HG02870 (cell line): ENCODE results near the gene ANKRD13D.

Experiments
- ATAC-seq: cut with Tn5 transposase; IDR thresholded peaks from one replicate; pipeline ENCODE4 v1.9.1; 2021; ENCODE audit warnings: mild to moderate bottlenecking, moderate library complexity; ENCODE audit not compliant: unreplicated experiment

Gene ANKRD13D

DNA sequence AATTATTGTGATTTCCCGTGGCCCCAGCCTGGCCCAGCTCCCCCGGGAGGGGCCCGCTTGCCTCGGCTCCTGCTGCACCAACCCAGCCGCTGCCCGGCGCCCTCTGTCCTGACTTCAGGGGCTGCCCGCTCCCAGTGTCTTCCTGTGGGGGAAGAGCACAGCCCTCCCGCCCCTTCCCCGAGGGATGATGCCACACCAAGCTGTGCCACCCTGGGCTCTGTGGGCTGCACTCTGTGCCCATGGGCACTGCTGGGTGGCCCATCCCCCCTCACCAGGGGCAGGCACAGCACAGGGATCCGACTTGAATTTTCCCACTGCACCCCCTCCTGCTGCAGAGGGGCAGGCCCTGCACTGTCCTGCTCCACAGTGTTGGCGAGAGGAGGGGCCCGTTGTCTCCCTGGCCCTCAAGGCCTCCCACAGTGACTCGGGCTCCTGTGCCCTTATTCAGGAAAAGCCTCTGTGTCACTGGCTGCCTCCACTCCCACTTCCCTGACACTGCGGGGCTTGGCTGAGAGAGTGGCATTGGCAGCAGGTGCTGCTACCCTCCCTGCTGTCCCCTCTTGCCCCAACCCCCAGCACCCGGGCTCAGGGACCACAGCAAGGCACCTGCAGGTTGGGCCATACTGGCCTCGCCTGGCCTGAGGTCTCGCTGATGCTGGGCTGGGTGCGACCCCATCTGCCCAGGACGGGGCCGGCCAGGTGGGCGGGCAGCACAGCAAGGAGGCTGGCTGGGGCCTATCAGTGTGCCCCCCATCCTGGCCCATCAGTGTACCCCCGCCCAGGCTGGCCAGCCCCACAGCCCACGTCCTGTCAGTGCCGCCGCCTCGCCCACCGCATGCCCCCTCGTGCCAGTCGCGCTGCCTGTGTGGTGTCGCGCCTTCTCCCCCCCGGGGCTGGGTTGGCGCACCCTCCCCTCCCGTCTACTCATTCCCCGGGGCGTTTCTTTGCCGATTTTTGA is 3.3 kb upstream of the ANKRD13D start:
- no peak for ATAC-seq

- ATAC-seq, result no peak
These were observed 2.3 kb upstream of the ANKRD13D start for GRCh38 chr11:67286621-67287333.

DNA sequence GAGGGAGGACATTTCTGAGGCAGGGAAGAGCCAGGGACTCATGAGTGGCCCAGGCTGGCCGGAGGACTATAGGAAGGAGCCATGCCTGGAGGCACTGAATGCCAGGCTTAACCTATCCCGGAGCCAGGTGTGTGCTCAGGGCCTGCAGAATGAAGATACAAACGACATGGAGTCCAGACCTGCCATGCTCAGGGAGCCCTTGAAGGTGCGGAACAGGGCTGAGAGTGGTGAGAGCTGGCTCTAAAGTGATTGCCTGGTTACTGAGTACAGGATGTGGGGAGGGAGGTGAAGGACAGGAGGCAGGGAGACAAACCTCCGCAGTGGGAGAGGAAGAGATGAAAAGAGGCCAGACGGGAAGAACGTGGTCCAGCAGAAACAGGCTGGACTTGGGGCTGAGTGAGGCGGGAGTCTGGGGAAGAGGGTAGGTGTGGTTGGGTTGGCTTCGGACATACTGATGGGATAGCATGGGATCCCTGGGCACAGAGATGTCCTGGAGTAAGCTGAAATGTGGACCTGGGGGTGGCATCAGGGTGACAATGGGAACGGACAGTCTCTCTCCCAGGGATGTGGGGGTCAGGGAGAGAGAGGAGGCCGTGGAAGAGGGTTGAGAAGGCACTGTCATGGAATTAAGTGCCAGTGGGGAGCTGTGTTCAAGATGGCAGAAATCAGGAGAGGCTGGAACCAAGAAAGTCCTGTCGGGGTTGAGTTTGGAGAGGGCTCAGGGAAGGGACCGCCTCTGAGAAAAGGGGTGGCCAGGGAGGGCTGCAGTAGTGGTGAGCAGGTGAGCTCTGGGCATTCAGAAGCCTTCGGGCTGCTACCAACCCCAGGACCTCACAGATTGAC is 1.5 kb upstream of the ANKRD13D start:
- no peak for ATAC-seq

GRCh38 chr11:67288198-67288451 is 978 bp upstream of the ANKRD13D start:
- no peak for ATAC-seq

DNA sequence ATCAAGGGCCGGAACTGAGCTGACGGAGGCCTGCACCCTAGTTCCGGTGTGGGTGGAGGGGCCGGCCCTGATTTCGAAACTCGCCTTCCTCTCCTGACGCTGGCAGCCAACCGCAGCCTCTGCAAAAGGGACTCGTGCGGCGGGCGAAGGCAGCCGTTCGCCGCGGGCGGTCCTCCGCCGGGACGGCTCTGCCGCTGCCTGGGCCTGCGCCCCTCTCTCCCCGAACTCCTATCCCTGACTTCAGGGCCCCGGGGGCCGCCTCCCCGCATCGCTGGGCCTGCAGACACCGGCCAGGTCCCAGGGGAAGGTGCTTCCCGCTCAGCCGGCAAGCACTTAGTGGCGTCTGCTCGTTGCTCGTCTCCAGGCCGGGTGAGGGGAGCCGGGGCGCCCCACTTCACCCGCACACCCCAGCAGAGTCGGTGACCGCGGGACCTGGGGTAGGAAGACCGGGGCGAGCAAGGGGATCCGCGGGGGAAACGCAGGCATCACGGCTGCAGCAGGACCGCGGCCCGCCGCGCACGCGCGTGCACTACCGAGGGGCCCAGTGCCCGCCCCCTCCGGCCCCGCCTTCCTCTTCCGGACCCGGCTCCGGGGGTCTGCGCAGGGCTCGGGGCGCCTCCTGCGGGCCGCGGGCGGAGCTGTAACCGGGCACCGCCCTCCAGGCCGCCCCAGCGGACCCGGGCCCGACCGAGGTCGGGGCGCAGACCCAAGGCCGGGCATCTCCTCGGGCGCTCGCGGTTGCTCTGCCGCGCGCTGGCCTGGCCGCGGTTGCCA is 464 bp upstream of the ANKRD13D start:
- ATAC-seq, result peak; percentile 66

- no peak for ATAC-seq
These were observed 762 bp downstream of the ANKRD13D start for GRCh38 chr11:67289651-67290479.

GRCh38 chr11:67290801-67291200 is 1.7 kb downstream of the ANKRD13D start:
- no peak for ATAC-seq

DNA sequence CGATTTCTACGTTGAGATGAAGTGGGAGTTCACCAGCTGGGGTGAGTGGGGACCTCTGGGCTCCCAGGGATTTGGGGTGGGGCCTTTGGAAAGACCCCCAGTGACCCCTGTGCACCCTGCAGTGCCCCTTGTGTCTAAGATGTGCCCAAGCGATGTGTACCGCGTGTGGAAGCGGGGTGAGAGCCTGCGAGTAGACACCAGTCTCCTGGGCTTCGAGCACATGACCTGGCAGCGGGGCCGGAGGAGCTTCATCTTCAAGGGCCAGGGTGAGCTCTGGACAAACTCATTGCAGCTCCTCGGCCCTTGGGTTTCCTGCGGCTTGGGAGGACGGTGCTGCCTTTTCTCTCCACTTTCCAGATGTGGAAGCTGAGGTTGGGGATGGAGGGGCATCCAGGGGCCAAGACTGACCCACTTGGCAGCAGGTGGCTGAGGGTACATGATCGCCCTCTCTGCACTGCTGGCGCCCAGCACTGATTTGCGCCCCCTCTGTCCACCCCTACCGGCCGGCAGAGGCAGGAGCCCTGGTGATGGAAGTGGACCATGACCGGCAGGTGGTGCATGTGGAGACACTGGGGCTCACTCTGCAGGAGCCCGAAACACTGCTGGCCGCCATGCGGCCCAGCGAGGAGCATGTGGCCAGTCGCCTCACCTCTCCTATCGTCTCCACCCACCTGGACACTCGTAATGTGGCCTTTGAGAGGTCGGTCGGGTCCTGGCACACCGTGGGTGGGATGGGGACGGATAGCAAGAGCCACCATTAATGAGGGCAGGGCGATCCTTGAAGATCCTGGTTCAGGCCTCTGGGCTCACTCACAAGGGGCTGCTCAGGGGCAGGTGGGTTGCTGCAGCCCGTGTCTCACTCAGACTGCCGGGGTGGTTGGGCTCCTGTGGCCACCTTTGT is 2.6 kb downstream of the ANKRD13D start:
- ATAC-seq, result no peak

DNA sequence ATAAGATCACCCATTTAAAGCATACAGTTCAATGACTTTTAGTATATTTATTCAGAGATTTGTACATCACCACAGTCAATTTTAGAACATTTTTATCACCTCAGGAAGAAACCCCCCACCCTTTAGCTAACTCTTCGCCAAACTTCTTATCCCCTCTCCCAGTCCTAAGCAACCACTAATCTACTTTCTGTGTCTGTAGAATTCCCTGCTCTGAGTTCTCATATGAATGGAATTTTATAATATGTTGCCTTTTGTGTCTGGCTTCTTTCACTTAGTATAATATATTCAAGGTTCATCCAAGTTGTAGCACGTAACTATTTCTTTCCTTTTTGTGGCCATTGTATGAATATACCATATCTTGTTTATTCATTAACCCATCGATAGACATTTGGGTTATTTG is 3.6 kb downstream of the ANKRD13D start:
- ATAC-seq, result no peak

GRCh38 chr11:67293090-67293489 is 4.0 kb downstream of the ANKRD13D start:
- no peak for ATAC-seq

DNA sequence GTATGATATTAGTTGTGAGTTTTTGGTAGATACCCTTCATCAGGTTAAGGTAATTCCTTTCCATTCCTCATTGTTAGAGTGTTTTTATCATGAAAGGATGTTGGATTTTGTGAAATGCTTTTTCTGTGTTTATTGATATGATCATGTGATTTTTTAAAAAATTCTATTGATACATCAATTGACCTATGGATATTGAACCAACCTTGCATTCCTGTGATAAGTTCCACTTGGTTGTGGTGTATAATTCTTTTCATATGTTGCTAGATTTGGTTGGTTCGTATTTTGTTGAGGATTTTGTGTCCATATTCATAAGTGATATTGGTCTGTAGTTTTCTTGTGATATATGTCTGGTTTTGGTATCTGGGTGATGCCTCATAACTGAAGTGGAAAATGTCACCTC is 6.7 kb downstream of the ANKRD13D start:
- no peak for ATAC-seq

DNA sequence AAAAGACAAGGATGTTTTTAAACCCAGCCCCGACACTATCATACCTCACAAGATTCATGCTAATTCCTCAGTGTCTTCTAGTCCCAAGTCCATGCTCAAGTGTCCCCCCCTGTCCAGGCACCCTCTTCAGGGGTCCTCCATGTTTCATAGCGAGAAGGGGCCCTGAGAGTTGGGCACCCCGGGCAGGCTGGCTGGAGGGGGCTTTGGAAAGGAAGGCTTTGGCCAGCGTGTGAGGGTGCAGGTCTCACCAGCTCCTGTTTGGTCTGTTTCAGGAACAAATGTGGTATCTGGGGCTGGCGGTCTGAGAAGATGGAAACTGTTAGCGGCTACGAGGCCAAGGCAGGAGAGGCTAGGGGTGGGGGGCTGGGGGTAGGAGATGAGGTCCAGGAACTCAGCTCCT is 9.7 kb downstream of the ANKRD13D start:
- no peak for ATAC-seq

DNA sequence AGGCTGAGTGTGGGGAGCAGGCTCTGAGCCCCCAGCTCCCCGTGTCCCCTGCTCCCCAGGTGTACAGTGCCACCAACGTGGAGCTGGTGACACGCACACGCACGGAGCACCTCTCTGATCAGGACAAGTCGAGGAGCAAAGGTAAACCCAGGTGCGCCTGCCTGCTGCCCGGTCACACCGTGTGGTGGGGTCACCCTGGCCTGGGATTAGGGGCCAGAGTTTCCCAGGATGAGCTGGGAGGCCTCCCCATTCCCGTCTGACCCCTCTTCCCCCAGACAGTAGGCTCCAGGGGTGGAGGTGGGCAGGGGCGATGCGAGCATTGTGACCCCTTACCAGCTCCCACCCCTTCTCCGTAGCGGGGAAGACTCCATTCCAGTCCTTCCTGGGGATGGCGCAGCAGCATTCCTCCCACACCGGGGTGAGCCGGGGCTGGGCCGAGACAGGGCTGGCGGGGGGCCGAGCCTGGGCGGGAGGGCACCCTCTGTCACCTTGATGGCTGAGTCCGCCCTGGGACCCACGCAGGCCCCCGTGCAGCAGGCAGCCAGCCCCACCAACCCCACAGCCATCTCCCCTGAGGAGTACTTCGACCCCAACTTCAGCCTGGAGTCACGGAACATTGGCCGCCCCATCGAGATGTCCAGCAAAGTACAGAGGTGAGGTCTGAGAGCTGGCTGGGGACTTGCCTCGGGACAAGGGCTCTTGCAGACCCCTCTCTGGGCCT is 10.5 kb downstream of the ANKRD13D start:
- ATAC-seq, result no peak

- no peak for ATAC-seq
These were observed 11.2 kb downstream of the ANKRD13D start for GRCh38 chr11:67300256-67300755.

GRCh38 chr11:67300756-67301312 is 11.7 kb downstream of the ANKRD13D start:
- no peak for ATAC-seq

GRCh38 chr11:67301313-67301921 is 12.3 kb downstream of the ANKRD13D start:
- no peak for ATAC-seq

DNA sequence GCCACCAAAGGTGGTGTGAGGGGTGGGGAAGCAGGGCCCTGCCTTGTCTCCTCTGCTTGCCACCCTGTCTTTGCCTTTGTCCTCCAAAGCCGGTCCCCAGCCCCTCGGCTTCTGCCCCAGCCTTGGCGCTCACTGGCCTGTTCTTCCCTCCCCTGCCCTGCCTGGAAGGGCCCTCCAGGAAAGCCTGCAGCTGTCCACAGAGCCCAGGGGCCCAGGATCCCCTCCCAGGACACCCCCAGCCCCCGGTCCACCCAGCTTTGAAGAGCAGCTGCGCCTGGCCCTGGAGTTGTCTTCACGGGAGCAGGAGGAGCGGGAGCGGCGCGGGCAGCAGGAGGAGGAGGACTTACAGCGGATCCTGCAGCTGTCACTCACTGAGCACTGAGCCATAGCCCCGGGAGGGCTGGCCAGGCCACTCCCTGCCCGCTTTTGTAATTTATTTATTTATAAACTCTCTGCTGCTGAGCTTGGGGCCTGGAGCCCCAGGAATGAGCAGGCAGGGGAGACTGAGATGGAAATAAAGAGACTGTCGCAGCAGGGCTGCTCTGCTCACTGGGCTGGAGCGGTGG is 12.9 kb downstream of the ANKRD13D start:
- ATAC-seq, result no peak
